Raji (cell line): ENCODE measurements around the gene CPA3.

Experiments
- POLR2A ChIP-seq: IDR thresholded peaks from 2 replicates; pipeline ENCODE4 v1.6.1; 2011; ENCODE audit warnings: low read depth, low read length, control low read depth; ENCODE audit not compliant: insufficient read depth

Gene CPA3

DNA sequence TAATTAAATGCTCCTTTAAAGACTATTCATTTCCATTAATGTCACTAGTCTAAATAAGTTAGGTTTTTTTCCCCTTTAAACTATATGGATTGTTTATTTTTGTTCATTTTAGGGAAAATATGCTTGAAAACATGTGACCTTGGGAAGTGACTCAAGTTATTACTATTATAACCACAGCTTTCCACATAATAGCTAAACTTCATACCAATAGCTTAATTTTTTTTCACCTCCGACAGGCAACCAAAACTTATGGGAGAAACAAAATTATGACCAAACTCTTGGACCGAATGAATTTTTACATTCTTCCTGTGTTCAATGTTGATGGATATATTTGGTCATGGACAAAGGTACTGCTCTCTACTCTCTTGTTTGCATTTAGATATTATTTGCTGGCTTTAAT, 16.2 kb downstream of the CPA3 start:
- TF ChIP-seq POLR2A = no peak

DNA sequence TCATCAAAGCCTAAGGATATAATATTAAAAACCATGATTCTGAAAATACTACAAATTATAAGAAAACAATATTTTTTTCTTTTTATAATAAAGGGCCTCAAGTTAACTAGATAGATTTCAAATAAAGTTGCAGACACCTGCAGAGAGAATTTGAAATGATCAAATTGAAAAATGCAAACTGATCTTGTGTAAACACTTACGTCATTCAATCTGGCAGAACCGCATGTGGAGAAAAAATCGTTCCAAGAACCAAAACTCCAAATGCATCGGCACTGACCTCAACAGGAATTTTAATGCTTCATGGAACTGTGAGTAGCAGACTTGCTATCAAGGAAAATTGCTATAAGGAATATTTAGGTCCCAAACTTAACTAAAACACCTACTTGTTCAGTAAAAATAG, 17.2 kb downstream of the CPA3 start:
- TF ChIP-seq POLR2A = no peak

DNA sequence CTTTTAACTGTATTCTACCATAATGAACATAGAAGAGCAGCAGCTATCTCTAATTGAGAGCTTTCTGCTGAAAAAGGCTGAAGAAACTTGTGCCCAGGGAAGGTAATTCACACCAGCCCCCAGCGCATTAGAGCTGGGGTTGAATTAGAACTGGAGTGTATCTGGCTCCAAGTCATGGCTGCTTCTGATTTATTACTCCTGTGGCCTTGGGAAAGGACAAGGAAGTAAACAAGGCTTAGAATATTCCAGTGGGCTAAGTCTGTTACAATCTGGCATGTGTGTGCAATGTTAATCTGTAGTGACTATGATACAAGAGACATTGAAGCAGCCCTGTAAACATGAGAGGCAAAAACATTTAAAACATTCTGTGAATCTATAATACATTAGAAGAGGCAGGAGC, 18.1 kb downstream of the CPA3 start:
- no peak for TF ChIP-seq POLR2A

DNA sequence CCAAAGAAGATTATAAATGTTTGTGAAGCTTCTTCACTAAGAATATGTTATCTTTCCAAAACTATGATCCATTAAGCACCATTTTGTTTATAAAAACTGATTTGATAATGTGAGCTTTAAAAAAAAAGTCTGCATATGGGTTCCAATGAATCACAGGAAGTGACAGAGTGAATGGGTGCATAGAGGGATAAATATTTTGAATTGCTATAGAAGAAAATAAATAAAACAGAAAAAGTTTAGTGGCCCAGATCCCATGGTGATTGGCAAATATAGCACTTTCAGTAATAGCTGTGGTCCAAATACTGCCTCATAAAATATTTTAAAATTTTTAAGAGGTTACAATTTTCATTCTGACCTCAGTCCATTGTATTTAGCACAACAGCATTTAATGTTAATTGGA, 19.2 kb downstream of the CPA3 start:
- TF ChIP-seq POLR2A = no peak

DNA sequence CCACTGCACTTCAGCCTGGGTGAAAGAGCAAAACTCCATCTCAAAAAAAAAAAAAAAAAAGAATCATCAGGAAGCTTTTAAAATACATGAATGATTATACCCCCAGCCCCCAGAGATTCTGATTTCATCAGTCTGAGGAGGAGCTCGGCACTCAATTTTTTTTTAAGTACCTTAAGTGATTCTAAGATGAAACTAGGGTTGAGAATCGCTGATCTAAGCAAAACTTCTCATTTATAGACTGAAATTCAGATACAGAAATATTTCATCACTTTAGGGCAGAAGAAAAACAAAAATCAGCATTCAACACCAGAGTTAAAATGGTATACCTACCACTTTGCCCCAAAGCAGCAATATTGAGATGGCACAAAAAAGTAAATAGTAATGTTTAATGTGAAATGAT, 24.7 kb downstream of the CPA3 start:
- TF ChIP-seq POLR2A = no peak

DNA sequence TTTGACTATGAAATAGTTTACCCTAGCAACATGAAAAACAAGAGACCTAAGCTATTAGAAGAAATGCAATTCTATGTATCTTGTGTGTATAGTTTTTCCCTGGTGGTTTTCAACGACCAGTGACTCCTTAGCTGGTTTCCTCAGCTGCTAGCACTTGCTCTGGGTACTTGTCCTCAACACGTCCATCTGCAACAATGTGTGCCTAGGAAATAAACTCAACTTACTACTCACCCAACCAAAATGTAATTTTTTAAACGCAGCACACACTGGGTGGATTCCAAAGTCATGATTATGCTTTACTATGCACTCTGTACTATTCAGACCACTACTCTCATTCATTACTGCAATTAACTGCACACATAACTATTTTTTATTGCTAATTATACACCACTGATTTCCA, 31.0 kb downstream of the CPA3 start:
- no peak for TF ChIP-seq POLR2A

DNA sequence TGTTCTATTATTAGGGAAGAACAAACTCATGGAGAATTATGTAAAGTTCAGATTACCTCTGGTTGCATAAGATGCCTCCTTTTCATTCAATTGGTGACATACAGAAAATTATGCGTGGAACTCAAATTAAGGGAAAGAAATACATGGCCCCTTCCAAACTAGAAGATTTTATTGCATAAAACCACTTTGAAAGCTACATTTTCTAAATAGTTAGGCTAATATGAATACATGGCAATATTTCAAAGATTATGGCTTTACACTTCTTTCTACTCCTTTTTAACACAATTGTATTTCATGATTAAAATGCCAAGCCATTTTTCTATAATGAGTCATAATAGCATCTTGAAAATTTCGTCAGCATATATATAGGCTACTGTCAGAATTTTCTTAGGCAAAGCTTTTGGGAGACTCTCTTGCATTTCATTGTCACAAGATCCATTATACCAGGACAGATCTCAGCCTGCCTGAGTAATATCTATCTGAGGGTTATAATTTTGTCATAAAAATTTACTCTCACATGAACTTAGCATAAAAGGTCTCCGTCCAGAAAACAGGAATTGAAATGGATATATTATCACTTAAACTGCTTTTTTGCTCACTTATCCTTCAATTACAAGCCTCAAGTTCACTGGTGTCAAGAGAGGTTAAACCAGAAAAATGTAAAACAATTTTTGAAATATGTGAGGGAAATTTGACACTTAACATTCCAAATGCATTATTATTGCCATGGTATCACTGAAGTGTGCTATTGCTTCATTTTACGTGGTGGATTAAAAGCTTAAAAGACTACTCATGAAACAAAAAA, 37.1 kb downstream of the CPA3 start:
- no peak for TF ChIP-seq POLR2A

DNA sequence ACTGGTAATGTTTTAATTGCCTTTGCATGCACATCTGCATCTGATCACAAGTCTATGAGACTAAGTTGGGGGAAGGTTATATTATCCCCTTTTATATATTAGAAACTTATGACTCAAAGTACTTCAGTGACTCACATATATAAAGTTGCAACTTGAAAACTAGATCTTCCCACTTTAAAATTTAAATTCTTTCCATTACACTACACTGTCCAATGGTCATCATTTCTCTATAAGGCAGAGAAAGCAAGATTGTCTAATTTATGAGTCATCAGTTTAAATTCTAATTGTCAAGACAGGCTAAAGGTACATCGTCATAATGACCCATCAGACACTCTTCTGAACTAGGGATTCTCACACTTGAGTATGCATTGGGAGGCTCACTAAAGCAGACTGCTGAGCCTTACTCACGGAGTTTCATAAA, 37.9 kb downstream of the CPA3 start:
- no peak for TF ChIP-seq POLR2A

DNA sequence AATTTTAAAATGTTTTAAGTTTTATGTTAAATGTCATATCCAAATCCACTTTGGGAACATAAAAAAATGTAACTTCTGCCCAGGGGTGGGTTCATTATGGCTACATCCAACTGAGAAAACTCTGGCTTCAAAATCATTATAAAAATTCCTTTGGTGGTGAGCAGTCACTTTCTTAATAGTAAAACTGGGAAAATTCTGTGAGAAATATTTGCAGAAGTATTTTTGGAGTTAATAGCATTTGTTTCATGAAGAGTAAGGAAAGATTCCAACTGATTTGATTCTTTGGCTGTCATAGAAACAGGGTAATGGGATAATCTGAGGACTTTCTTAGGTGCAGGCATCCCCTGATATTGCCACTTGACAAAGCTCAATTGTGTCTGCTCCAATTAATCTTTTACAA, 38.8 kb downstream of the CPA3 start:
- no peak for TF ChIP-seq POLR2A

DNA sequence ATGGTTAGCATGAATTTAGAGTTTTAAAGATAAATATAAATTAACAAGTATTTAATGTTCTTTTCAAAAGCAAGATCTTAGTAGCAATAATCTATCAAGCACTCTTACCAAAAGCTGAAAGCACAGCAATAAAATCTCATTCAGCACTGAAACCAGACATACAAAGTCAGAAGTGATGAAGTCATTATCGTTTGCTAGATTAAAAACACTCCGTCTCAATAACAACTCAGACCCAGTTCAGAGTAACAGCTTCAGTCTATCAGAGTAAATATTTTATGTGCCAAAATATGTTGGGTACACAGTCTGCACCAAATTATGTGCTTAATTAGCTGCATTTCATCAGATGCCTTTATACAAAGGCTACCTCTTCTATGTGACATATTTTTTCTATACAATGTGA, 41.6 kb downstream of the CPA3 start:
- TF ChIP-seq POLR2A = no peak

DNA sequence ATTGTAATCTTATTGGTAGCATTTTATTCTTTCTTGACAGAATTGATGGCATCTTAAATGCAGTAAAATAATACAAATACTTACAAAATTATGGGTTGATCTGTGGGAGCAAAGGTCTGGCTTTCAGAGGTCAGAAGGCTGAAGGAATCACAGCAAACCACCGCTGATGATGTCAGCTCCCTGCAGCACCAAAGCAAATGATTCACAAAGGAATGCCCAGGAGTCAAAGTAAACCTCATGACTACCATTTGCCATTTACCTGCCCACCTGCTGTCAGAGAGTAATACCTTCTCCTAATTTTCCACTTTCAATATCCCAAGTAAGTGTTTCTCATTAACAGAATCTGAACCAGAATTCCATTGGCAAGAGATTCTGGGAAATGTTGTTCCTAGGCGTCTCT, 46.1 kb downstream of the CPA3 start:
- TF ChIP-seq POLR2A = no peak

DNA sequence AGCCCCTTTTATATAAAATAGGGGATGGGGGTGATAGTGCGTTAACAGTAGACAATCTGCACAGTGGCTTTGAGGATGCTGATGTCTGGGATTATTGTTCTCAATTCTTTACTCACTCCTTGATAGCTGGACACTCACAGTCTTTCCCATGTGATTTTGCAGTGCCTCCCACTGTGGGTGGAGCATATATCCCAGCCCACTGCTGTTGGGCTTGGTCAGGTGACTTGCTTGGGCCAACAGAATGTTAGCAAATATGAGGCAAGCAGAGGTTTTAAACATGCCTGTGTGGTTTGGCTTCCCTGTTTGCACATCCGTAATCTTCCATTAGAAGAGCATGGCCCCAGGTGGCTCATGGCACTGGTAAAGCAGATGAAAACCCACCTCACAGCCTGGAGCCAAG, 46.5 kb downstream of the CPA3 start:
- no peak for TF ChIP-seq POLR2A

DNA sequence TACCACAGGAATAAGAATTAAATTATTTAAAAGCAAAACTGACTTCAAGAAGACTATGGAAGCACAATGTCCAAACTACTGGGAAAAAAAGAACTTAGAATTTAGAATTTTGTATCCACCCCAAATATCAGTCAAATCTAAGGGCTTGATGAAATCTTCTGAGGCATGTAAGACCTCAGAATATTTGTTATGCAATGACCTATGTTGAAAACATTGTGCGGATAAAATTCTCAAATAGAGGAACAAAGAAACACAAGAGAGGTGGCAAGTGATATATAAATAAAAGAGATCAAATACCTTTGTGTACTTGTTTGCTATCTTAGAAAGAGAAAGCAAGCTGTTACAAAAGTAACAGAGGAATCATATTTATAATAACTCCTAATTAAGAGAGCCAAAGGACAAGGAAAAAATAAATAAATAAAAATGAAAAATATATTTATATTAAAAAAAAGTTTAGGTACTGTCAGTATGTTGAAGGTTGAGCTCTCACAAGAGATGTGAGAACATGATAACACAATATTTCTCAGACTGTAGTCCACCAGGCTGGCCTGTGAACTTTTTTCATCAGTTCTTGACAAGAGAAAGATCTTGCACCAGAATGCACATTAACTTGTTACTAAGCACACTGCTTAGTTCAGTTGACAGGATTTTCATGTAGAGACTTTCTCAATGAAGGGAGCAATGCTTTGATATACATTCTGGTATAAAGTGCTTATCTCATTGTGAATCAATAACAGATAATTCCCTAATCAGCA, 50.0 kb downstream of the CPA3 start:
- TF ChIP-seq POLR2A = no peak

DNA sequence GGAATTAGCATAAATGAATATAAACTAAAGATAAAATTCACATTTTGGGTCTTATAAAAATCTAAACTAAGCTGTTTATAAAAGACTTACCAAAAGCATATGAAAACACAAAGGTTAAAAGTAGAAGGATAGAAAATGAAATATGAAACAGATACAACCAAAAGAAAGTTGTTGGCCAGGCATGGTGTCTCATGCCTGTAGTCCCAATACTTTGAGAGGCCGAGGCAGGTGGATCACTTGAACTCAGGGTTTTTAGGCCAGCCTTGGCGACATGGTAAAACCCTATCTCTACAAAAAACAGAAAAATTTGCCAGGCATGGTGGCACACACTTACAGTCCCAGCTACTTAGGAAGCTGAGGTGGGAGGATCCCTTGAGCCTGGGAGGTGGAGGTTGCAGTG, 51.0 kb downstream of the CPA3 start:
- TF ChIP-seq POLR2A = no peak

DNA sequence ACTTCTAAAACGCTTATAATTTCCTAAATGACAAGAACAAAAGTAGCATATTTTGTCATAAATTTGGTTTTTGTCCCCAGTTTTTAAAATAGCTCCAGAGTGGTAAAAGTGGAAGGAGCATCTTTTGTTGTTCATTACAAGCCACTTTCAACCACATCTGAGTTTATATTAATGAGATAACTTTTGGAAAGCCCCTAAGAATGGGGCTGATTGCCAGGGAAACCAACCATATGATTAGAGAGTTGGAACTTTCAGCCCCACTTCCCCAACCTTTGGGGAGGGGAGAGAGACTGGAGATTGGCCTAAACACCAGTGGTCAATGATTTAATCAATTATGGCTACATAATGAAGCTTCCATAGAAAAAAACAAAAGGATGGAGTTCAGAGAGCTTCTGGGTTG, 57.4 kb downstream of the CPA3 start:
- TF ChIP-seq POLR2A = no peak

DNA sequence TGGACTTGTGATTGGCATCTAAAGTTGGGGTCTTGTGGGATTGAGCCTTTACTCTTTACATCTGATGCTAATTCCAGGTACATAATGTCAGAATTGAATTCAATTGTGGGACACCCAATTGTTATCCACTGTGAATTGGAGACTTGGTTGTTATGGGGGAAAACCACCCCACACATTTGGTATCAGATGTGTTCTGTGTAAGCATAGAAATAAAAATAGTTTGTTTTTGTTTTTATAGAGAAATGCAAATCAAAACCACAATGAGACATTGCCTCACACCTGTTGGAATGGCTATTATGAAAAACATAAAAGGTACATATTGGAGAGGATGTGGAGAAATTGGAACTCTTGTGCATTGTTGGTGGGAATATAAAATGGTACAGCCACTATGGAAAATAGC, 58.5 kb downstream of the CPA3 start:
- no peak for TF ChIP-seq POLR2A
